ENCODE results near the gene TLE4. TPM values are rescaled to one million over a fixed set of nuclear protein-coding genes. Genes with fewer than 3 reads are reported as not detected.

The TLE4 gene
- polyA plus RNA-seq, 3 donors, result 21.0 to 107 (median 21.7) TPM

DNA sequence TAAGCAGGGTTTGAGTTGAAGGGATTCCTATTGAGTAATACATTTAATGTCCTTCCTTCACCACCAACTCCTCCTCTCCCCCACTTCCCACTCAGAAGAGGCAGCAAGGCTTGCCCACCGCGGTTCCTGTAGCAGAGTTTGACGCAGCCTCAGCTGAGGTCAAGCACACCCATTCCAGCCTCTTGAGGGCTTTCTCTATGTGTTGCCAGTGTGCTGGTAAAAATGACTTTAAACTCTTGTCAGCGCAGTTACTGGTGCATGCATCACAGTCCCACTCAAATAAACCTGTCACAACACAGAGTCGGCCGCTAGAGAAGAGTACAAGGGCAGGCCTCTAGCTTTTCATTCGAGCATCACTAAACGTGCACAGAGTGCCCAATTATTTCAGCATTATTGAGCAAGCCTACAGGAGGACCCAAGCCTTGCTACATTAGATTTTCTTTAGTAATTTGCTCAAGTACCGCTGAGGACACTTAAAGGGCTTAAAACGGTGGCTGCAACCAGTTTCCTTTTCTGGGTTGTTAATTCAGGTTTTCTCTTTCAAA lies 79.6 kb downstream of the TLE4 start:
- H3K9me3 ChIP-seq (replicated peaks in 1 of 2; ENCODE audit: control insufficient read depth in 1 of 2, insufficient read depth in 1 of 2, low read length in 2 of 2), result no peaks in the 10 kb centered on the region
- Mint-ChIP-seq H3K9me3 (no peaks in the 10 kb centered on the region), H3K4me3 (peak overlapping the region; percentile 56 to 75), H3K27me3 (ENCODE audit: low read depth in 3 of 3) (no peaks in the 10 kb centered on the region), H3K36me3 (peaks cover 31 to 38% of the 10 kb centered on the region in 2 donors), H3K27ac (peak overlapping the region; percentile 87 to 96 (median 94)), H3K4me1 (peaks cover 20% of the 10 kb centered on the region)
- WGBS (ENCODE audit: insufficient coverage), result 12% methylated on average over 7 of the region's 10 CpGs
- H3K4me2 ChIP-seq (replicated peaks; ENCODE audit: extremely low read depth, low read length, poor library complexity, severe bottlenecking), result peak overlapping the region; percentile 43
- H3K79me2 ChIP-seq (ENCODE audit: insufficient read depth, low read length), result peaks cover 59% of the 10 kb centered on the region
- intact Hi-C loops (cut with micrococcal nuclease), result loop anchor here in 1 of 2 donors (5.0 kb wide), 1 partner anchor 79 kb away; the partner anchor contains the start of gene TLE4
- H3K4me1 ChIP-seq (ENCODE audit: control insufficient read depth in 1 of 2, insufficient read depth in 2 of 2, low read length in 2 of 2), result peaks cover 20 to 26% of the 10 kb centered on the region in 2 donors
- H3K9ac ChIP-seq (ENCODE audit: insufficient read depth, low read length, poor library complexity, severe bottlenecking), result peak overlapping the region; percentile 27
- H3K4me3 ChIP-seq (replicated peaks in 1 of 3; ENCODE audit: low read depth in 2 of 3, low read length in 3 of 3), result peak overlapping the region in 1 of 3 experiments; percentile 43
- TF ChIP-seq CTCF (IDR thresholded peaks at IDR 0.05), result no peak
- peaks cover 48% of the 10 kb centered on the region for H4K20me1 ChIP-seq (ENCODE audit: insufficient read depth, low read length)
- no peak overlapping the region for H2AFZ ChIP-seq (ENCODE audit: insufficient read depth, low read depth, low read length, poor library complexity, severe bottlenecking)
- H3K27ac ChIP-seq (ENCODE audit: low read depth in 1 of 2, low read length in 2 of 2), result peak overlapping the region; percentile 56 to 71
- H3K27me3 ChIP-seq (ENCODE audit: control insufficient read depth in 2 of 2, insufficient read depth in 2 of 2, low read length in 2 of 2), result no peaks in the 10 kb centered on the region
- peak; percentile 61 to 70 (median 69) for DNase-seq
- H3K36me3 ChIP-seq (replicated peaks in 1 of 2; ENCODE audit: control insufficient read depth in 1 of 2, insufficient read depth in 2 of 2, low read length in 2 of 2), result peaks cover 35 to 47% of the 10 kb centered on the region in 2 donors

DNA sequence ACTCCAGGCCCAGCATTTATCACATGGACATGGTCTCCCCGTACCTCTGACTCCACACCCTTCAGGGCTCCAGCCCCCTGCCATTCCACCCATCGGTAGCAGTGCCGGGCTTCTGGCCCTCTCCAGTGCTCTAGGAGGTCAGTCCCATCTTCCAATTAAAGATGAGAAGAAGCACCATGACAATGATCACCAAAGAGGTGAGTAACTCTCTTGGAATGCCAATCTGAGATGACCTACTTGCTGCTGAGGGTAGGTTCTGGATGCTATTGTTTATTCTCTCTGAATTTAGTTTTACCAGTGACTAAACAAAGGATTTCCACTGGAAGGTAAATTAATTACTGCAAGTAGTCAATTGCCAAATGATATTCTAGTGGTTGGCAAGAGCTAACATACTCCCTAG lies 80.8 kb downstream of the TLE4 start:
- peak overlapping the region in 5 of 7 donors; percentile 38 to 75 (median 74) for H3K27ac Mint-ChIP-seq
- no peaks in the 10 kb centered on the region for H3K9me3 Mint-ChIP-seq
- intact Hi-C loops (cut with micrococcal nuclease), result loop anchor here in 1 of 2 donors (5.0 kb wide), 1 partner anchor 80 kb away; the partner anchor contains the start of gene TLE4

More for the DNA sequence above, 80.8 kb downstream of the TLE4 start:
- Histone ChIP-seq H3K9me3 (replicated peaks in 1 of 2; ENCODE audit: control insufficient read depth in 1 of 2, insufficient read depth in 1 of 2, low read length in 2 of 2) (no peaks in the 10 kb centered on the region), H3K36me3 (replicated peaks in 1 of 2; ENCODE audit: control insufficient read depth in 1 of 2, insufficient read depth in 2 of 2, low read length in 2 of 2) (peaks cover 45 to 60% of the 10 kb centered on the region in 2 donors), H2AFZ (ENCODE audit: insufficient read depth, low read depth, low read length, poor library complexity, severe bottlenecking) (no peak overlapping the region), H3K4me1 (ENCODE audit: control insufficient read depth in 1 of 2, insufficient read depth in 2 of 2, low read length in 2 of 2) (peaks cover 20 to 26% of the 10 kb centered on the region in 2 donors), H3K27ac (ENCODE audit: low read depth in 1 of 2, low read length in 2 of 2) (peak overlapping the region; percentile 21 to 33), H3K9ac (ENCODE audit: insufficient read depth, low read length, poor library complexity, severe bottlenecking) (no peak overlapping the region), H4K20me1 (ENCODE audit: insufficient read depth, low read length) (peaks cover 48% of the 10 kb centered on the region), H3K79me2 (ENCODE audit: insufficient read depth, low read length) (peaks cover 53% of the 10 kb centered on the region), H3K4me3 (replicated peaks in 1 of 3; ENCODE audit: low read depth in 2 of 3, low read length in 3 of 3) (no peak overlapping the region), H3K27me3 (ENCODE audit: control insufficient read depth in 2 of 2, insufficient read depth in 2 of 2, low read length in 2 of 2) (no peaks in the 10 kb centered on the region), H3K4me2 (replicated peaks; ENCODE audit: extremely low read depth, low read length, poor library complexity, severe bottlenecking) (no peak overlapping the region)
- peaks cover 20% of the 10 kb centered on the region for H3K4me1 Mint-ChIP-seq
- no peak for DNase-seq
- no peaks in the 10 kb centered on the region for H3K27me3 Mint-ChIP-seq (ENCODE audit: low read depth in 3 of 3)
- 100% methylated on average over 1 of the region's 3 CpGs for WGBS (ENCODE audit: insufficient coverage)
- no peak for TF ChIP-seq CTCF (IDR thresholded peaks at IDR 0.05)
- H3K36me3 Mint-ChIP-seq, result peaks cover 41 to 50% of the 10 kb centered on the region in 2 donors
- H3K4me3 Mint-ChIP-seq, result no peak overlapping the region

All from CD14-positive monocyte (primary cell).